Measurements from ENCODE around the gene ATIC. TPM values are rescaled to one million over a fixed set of nuclear protein-coding genes. Genes with fewer than 3 reads are reported as not detected.

Gene ATIC
- total RNA-seq, 1 experiment from 2014 or later: 295 TPM

- no peak overlapping the region for H2BK15ac ChIP-seq (ENCODE audit: low read depth, low read length)
- TF ChIP-seq, protein P1, sequence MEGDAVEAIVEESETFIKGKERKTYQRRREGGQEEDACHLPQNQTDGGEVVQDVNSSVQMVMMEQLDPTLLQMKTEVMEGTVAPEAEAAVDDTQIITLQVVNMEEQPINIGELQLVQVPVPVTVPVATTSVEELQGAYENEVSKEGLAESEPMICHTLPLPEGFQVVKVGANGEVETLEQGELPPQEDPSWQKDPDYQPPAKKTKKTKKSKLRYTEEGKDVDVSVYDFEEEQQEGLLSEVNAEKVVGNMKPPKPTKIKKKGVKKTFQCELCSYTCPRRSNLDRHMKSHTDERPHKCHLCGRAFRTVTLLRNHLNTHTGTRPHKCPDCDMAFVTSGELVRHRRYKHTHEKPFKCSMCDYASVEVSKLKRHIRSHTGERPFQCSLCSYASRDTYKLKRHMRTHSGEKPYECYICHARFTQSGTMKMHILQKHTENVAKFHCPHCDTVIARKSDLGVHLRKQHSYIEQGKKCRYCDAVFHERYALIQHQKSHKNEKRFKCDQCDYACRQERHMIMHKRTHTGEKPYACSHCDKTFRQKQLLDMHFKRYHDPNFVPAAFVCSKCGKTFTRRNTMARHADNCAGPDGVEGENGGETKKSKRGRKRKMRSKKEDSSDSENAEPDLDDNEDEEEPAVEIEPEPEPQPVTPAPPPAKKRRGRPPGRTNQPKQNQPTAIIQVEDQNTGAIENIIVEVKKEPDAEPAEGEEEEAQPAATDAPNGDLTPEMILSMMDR (conservative IDR thresholded peaks at IDR 0.05): no peak
- H3K23ac ChIP-seq (ENCODE audit: insufficient read length, low read depth, low read length): no peak overlapping the region
- H3T11ph ChIP-seq (ENCODE audit: low read length): no peak overlapping the region
- H3K79me1 ChIP-seq (ENCODE audit: insufficient read depth, low read depth, low read length, poor library complexity, severe bottlenecking): peaks cover 5% of the 10 kb centered on the region
- H2BK12ac ChIP-seq (ENCODE audit: insufficient read length, low read depth, low read length): no peak overlapping the region
- H2AFZ ChIP-seq (ENCODE audit: low read length): no peak overlapping the region
- Mint-ChIP-seq H3K36me3 (ENCODE audit: insufficient read depth in 1 of 3, low read depth in 3 of 3) (peaks cover 47 to 91% (median 88%) of the 10 kb centered on the region in 3 experiments; a peak in 6 of 7 replicates), H3K4me3 (no peak overlapping the region), H3K4me1 (peaks cover 4 to 10% of the 10 kb centered on the region in 2 experiments; a peak in 3 of 4 replicates), H3K9me3 (no peaks in the 10 kb centered on the region), H3K27me3 (ENCODE audit: low read depth) (no peaks in the 10 kb centered on the region), H3K27ac (peak overlapping the region; percentile 34 to 81 (median 45); a peak in 2 of 7 replicates)
- H3K18ac ChIP-seq (ENCODE audit: insufficient read length, low read depth, low read length): no peak overlapping the region
- WGBS (ENCODE audit: extremely low coverage, insufficient read length, low lambda C conversion rate): no CpG with 5 or more reads among the region's 5 CpGs
- H4K91ac ChIP-seq (ENCODE audit: insufficient read length, low read depth, low read length): no peak overlapping the region
- H3K4ac ChIP-seq (ENCODE audit: low read depth, low read length): no peak overlapping the region
- H3K4me1 ChIP-seq (ENCODE audit: insufficient read depth, low read length): no peaks in the 10 kb centered on the region
- no peaks in the 10 kb centered on the region for H3K23me2 ChIP-seq (ENCODE audit: insufficient read length, low read depth, low read length, poor library complexity, severe bottlenecking)
- peaks cover 2% of the 10 kb centered on the region; the same call in 1 of the 2 replicates for H3K79me2 ChIP-seq (ENCODE audit: insufficient read depth, low read length)
- H3K56ac ChIP-seq (ENCODE audit: insufficient read length, low read depth, low read length): no peak overlapping the region
- H2AK5ac ChIP-seq (ENCODE audit: insufficient read length, low read length): no peak overlapping the region
- H4K5ac ChIP-seq (ENCODE audit: insufficient read length, low read depth, low read length): no peak overlapping the region
- H3K4me2 ChIP-seq (ENCODE audit: insufficient read depth, insufficient read length, low read length): no peak overlapping the region
- no peaks in the 10 kb centered on the region for H3K9me3 ChIP-seq (ENCODE audit: control insufficient read depth, low read depth, low read length)
- no peak overlapping the region for H3K9ac ChIP-seq (ENCODE audit: extremely low read depth, insufficient read length, low read length)
- H4K20me1 ChIP-seq (ENCODE audit: control insufficient read depth, insufficient read depth, insufficient read length): no peaks in the 10 kb centered on the region
- no peak overlapping the region for H2BK20ac ChIP-seq (ENCODE audit: low read depth, low read length, poor library complexity, severe bottlenecking)
- DNase-seq: no peak
- no peaks in the 10 kb centered on the region for H3K27me3 ChIP-seq (ENCODE audit: insufficient read depth, low read length)
- no peak overlapping the region for H2BK120ac ChIP-seq (ENCODE audit: low read depth, low read length, poor library complexity, severe bottlenecking)
- no peak overlapping the region for H3K27ac ChIP-seq (ENCODE audit: insufficient read length, low read depth, low read length)
- H2BK5ac ChIP-seq (ENCODE audit: insufficient read length, low read length): peak overlapping the region; percentile 13
- H4K8ac ChIP-seq (replicated peaks; ENCODE audit: insufficient read length, low read depth, low read length): no peak overlapping the region
- no peak overlapping the region for H3K14ac ChIP-seq (ENCODE audit: insufficient read depth, low read length)
Observed at GRCh38 chr2:215328066-215328465, 16.2 kb downstream of the ATIC start.

Measured in H9 (cell line).